Upper lobe of left lung (tissue), 4 donors: ENCODE measurements around the gene TRAT1.

Experiments used
- EP300 ChIP-seq, 4 donors: sonication (generic); formaldehyde crosslinking; IDR thresholded peaks; one replicate each; pipeline ENCODE4 v1.5.1; 2017; ENCODE audit warnings: antibody characterized with exemption in 4 of 4, control low read depth in 2 of 4
- POLR2A ChIP-seq, 4 donors: fragments of 450-650 bp; IDR thresholded peaks; one replicate each; pipeline ENCODE4 v1.5.1; 2016 to 2017; ENCODE audit warnings: antibody characterized with exemption in 4 of 4, mild to moderate bottlenecking in 2 of 4
- TF ChIP-seq, protein P1 (sequence below), 6 experiments: fragments of 450-650 bp in 4 of 6; fragments of 200-600 bp in 2 of 6; sonication (generic) in 2 of 6; IDR thresholded peaks; one replicate each; pipeline ENCODE4 v1.5.1; 2016 to 2019; ENCODE audit warnings: antibody characterized with exemption in 6 of 6

DNA sequence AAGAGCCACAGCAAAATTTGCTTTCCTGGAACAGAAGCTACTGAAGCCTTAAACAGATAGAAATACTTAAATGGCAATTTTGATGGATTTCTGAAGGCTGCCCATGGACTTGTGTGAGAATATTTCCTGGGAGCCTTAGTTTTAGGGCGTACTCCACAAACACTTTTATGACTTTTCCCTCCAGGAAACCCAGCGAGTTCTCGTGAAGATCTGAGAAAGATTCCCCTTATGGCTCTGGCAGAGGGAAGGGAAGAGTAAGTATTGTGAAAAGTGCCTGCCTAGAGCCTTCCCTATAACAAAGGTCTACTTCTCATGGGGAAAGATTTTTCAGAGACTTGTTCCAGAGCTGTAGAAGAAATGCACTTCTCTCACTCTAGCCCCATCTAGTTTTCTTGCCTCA lies 31.1 kb upstream of the TRAT1 start:
- TF ChIP-seq POLR2A (IDR thresholded peaks at IDR 0.05) (no peak), EP300 (IDR thresholded peaks at IDR 0.05) (no peak)
- TF ChIP-seq, protein P1, sequence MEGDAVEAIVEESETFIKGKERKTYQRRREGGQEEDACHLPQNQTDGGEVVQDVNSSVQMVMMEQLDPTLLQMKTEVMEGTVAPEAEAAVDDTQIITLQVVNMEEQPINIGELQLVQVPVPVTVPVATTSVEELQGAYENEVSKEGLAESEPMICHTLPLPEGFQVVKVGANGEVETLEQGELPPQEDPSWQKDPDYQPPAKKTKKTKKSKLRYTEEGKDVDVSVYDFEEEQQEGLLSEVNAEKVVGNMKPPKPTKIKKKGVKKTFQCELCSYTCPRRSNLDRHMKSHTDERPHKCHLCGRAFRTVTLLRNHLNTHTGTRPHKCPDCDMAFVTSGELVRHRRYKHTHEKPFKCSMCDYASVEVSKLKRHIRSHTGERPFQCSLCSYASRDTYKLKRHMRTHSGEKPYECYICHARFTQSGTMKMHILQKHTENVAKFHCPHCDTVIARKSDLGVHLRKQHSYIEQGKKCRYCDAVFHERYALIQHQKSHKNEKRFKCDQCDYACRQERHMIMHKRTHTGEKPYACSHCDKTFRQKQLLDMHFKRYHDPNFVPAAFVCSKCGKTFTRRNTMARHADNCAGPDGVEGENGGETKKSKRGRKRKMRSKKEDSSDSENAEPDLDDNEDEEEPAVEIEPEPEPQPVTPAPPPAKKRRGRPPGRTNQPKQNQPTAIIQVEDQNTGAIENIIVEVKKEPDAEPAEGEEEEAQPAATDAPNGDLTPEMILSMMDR (IDR thresholded peaks at IDR 0.05), result no peak
